IMR-90 (cell line): ENCODE measurements around the gene EPB41L1. TPM values are rescaled to one million over a fixed set of nuclear protein-coding genes. Genes with fewer than 3 reads are reported as not detected.

Experiments
- CHD1 ChIP-seq: IDR thresholded peaks from 2 replicates; pipeline ENCODE4 v1.6.1; 2012; ENCODE audit warnings: low read depth, low read length, improper control_type of control experiment
- MAFK ChIP-seq: IDR thresholded peaks from 2 replicates; pipeline ENCODE4 v1.6.1; 2012; ENCODE audit warnings: low read depth, low read length, improper control_type of control experiment
- MXI1 ChIP-seq: IDR thresholded peaks from 2 replicates; pipeline ENCODE4 v1.6.1; 2012; ENCODE audit warnings: low read depth, mild to moderate bottlenecking, low read length, moderate library complexity, borderline replicate concordance
- RCOR1 ChIP-seq: IDR thresholded peaks from 2 replicates; pipeline ENCODE4 v1.6.1; 2012; ENCODE audit warnings: mild to moderate bottlenecking, low read length, improper control_type of control experiment; ENCODE audit not compliant: insufficient replicate concordance
- polyA plus RNA-seq, 3 experiments: library from polyadenylated mRNA; depleted of rRNA; stranded (reverse); fragments of >200 nt; gene quantifications; 2 replicates each; pipeline ENCODE4 v1.2.3, GENCODE V29; 2012; ENCODE audit warnings: low replicate concordance in 1 of 3
- total RNA-seq: library from RNA; depleted of rRNA; stranded (reverse); fragments of >200 nt; gene quantifications from 2 replicates; pipeline ENCODE4 v1.2.3, GENCODE V29; 2012

EPB41L1 gene
- total and polyA plus RNA-seq, 2 of the 4 experiments (the other 2 are of a cell fraction), result 12.5 to 33.7 TPM

DNA sequence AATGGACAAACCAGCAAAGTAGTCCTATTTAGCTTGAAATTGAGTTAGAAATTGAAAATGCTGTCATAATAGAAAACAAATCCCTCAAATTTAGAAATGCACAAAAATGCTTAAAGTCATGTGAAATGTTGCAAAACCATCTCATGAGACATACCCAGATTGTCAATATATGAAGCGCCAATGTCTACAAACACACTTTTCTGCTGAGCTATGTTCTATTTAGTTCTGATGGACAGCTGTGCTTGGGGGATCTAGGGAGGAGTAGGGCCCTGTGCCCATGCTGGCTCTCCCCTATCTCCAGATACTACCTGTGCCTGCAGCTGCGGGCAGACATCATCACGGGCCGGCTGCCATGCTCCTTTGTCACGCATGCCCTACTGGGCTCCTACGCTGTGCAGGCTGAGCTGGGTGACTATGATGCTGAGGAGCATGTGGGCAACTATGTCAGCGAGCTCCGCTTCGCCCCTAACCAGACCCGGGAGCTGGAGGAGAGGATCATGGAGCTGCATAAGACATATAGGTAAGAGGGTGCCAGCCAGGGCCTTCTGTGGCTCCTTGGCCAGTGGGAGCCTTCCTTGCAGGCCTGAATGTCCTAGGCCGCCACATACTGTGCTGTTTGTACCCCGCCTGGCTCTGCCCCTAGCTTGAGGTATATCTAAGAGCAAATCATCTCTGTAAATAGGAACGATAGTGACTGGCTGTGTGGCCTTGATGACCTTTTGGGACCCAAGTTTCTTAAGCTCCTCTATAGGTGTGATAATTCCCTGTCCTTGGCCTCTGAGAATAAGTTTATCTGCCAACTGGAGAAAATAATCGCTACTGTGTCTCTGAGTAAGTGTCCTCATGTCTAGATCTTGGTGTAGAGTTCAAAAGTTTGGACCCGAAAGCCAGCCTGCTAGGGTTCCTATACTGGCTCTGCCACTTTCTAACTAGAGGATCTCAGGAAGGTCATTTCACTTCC lies 30.6 kb downstream of the EPB41L1 start (continued):
- no peak; the same call in 1 of the 2 replicates for TF ChIP-seq MAFK
- TF ChIP-seq MXI1, result no peak
- no peak for TF ChIP-seq RCOR1
- no peak for TF ChIP-seq CHD1
